Measurements from ENCODE around the gene TNFRSF19. TPM values are rescaled to one million over a fixed set of nuclear protein-coding genes. Genes with fewer than 3 reads are reported as not detected.

TNFRSF19 gene
- total and polyA plus RNA-seq, 10 of the 15 experiments (the other 5 are each of a cell fraction or from before 2014, with no cell fraction given) = 16.4 to 46.2 (median 35.4) TPM

DNA sequence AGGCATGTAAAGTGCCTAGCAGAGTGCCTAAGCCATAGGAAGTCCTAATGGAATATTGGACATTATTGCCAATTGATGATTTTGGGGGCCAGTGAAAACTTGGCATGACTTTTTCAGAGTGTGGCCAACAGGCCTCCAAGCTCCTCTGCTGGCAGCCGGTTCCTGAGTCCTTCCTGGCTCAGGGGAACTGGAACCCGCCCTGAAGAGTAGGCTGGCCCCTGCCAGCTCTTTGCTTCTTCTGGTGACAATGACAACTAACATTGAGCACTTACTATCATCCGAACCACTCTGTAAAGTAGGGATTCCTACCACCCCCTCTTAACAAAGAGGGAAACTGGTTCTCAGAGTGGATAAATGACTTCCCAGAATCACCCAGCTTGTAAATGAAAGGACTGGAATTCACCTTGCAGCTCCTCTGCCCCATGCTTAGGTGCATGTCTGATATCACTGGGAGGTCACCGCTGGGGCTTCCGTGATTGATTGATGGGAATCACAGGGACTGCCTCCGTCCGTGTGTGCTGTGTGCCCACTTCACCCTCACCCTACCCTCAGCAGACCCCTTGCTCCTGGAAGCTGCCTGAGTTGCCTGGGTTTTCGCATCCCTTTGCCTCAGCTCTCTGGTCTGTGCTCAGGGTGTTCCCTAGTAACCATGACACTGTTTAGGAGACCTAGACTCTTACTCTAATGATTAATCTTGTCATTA lies 50.6 kb downstream of the TNFRSF19 start (continued):
- TF ChIP-seq, protein P1, sequence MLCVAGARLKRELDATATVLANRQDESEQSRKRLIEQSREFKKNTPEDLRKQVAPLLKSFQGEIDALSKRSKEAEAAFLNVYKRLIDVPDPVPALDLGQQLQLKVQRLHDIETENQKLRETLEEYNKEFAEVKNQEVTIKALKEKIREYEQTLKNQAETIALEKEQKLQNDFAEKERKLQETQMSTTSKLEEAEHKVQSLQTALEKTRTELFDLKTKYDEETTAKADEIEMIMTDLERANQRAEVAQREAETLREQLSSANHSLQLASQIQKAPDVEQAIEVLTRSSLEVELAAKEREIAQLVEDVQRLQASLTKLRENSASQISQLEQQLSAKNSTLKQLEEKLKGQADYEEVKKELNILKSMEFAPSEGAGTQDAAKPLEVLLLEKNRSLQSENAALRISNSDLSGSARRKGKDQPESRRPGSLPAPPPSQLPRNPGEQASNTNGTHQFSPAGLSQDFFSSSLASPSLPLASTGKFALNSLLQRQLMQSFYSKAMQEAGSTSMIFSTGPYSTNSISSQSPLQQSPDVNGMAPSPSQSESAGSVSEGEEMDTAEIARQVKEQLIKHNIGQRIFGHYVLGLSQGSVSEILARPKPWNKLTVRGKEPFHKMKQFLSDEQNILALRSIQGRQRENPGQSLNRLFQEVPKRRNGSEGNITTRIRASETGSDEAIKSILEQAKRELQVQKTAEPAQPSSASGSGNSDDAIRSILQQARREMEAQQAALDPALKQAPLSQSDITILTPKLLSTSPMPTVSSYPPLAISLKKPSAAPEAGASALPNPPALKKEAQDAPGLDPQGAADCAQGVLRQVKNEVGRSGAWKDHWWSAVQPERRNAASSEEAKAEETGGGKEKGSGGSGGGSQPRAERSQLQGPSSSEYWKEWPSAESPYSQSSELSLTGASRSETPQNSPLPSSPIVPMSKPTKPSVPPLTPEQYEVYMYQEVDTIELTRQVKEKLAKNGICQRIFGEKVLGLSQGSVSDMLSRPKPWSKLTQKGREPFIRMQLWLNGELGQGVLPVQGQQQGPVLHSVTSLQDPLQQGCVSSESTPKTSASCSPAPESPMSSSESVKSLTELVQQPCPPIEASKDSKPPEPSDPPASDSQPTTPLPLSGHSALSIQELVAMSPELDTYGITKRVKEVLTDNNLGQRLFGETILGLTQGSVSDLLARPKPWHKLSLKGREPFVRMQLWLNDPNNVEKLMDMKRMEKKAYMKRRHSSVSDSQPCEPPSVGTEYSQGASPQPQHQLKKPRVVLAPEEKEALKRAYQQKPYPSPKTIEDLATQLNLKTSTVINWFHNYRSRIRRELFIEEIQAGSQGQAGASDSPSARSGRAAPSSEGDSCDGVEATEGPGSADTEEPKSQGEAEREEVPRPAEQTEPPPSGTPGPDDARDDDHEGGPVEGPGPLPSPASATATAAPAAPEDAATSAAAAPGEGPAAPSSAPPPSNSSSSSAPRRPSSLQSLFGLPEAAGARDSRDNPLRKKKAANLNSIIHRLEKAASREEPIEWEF (IDR thresholded peaks at IDR 0.05; ENCODE audit: insufficient replicate concordance, low read depth, low read length) = no peak
- no peak for TF ChIP-seq NR2F1 (conservative IDR thresholded peaks at IDR 0.05)

- no TSS peak for BruUV-seq (replicated peaks)
- 2% methylated on average over 2 of the region's 2 CpGs for WGBS (ENCODE audit: insufficient coverage, insufficient replicate concordance, low lambda C conversion rate, missing lambda C conversion rate)
- no peak overlapping the region for H2AFZ ChIP-seq (ENCODE audit: control insufficient read depth, low read depth, low read length)
- in situ Hi-C loops (cut with MboI) (no loop called here), intact Hi-C loops (cut with micrococcal nuclease; ENCODE audit: unreplicated experiment) (no loop called here)
- no peak overlapping the region for H3K9ac ChIP-seq (ENCODE audit: control insufficient read depth, insufficient read depth, low read length)
- H3K27me3 ChIP-seq (replicated peaks in 1 of 2; ENCODE audit: control insufficient read depth in 2 of 2, insufficient read depth in 2 of 2, low read length in 1 of 2) = no peaks in the 10 kb centered on the region
- no peak for DNase-seq (ENCODE audit: low read depth, low spot score)
- FAIRE-seq = peak; percentile 68
- H3K36me3 ChIP-seq (ENCODE audit: control insufficient read depth in 2 of 2, insufficient read depth in 2 of 2, low read length in 1 of 2) = peaks cover 0 to 7% of the 10 kb centered on the region in 2 experiments; a peak in 1 of 4 replicates
- CTCF ChIA-PET = interaction anchor here (1.7 kb wide), 1 partner anchor 10 kb away, joined by 4 read pairs; no protein-coding TSS in a partner anchor
- peaks cover 4% of the 10 kb centered on the region; the same call in 2 of the 3 replicates for H3K9me3 ChIP-seq (replicated peaks; ENCODE audit: control insufficient read depth, insufficient read depth, low read length)
- POLR2A ChIA-PET = no interaction called here
- no peak overlapping the region for H3K4me3 ChIP-seq
- no peaks in the 10 kb centered on the region for H3K79me2 ChIP-seq (ENCODE audit: control insufficient read depth, insufficient read depth, low read length)
- peak; percentile 87 for ATAC-seq
- RAD21 ChIA-PET (ENCODE audit: unreplicated experiment) = interaction anchor here (0.8 to 1.3 kb wide), 2 partner anchors 10 to 32 kb away, joined by 3 to 4 read pairs; no protein-coding TSS in a partner anchor
- H3K4me2 ChIP-seq (ENCODE audit: control insufficient read depth, insufficient read depth) = no peak overlapping the region
- 0 out of 2 replicates have a peak, but pooled peaks cover 2% of the 10 kb centered on the region for H3K4me1 ChIP-seq (ENCODE audit: control insufficient read depth, insufficient read depth, low read length)
- H3K27ac ChIP-seq (ENCODE audit: control insufficient read depth, insufficient read depth) = no peak overlapping the region
- no peaks in the 10 kb centered on the region for H4K20me1 ChIP-seq (ENCODE audit: control insufficient read depth, insufficient read depth)
- SMC1A ChIA-PET (ENCODE audit: uncharacterized antibody, unreplicated experiment) = interaction anchor here (1.4 kb wide), 1 partner anchor 53 kb away, joined by 3 read pairs; no protein-coding TSS in a partner anchor
- peak; percentile 53 for TF ChIP-seq RUNX3 (IDR thresholded peaks at IDR 0.05; ENCODE audit: low read length)
- no peak for TF ChIP-seq MAX (IDR thresholded peaks at IDR 0.05; ENCODE audit: low read depth, low read length)
- TF ChIP-seq, protein P2, sequence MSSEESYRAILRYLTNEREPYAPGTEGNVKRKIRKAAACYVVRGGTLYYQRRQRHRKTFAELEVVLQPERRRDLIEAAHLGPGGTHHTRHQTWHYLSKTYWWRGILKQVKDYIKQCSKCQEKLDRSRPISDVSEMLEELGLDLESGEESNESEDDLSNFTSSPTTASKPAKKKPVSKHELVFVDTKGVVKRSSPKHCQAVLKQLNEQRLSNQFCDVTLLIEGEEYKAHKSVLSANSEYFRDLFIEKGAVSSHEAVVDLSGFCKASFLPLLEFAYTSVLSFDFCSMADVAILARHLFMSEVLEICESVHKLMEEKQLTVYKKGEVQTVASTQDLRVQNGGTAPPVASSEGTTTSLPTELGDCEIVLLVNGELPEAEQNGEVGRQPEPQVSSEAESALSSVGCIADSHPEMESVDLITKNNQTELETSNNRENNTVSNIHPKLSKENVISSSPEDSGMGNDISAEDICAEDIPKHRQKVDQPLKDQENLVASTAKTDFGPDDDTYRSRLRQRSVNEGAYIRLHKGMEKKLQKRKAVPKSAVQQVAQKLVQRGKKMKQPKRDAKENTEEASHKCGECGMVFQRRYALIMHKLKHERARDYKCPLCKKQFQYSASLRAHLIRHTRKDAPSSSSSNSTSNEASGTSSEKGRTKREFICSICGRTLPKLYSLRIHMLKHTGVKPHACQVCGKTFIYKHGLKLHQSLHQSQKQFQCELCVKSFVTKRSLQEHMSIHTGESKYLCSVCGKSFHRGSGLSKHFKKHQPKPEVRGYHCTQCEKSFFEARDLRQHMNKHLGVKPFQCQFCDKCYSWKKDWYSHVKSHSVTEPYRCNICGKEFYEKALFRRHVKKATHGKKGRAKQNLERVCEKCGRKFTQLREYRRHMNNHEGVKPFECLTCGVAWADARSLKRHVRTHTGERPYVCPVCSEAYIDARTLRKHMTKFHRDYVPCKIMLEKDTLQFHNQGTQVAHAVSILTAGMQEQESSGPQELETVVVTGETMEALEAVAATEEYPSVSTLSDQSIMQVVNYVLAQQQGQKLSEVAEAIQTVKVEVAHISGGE (CRISPR knock-in tag; IDR thresholded peaks at IDR 0.05) = no peak
- TF ChIP-seq SMARCA5 (IDR thresholded peaks at IDR 0.05) = no peak
- TF ChIP-seq, protein P3, sequence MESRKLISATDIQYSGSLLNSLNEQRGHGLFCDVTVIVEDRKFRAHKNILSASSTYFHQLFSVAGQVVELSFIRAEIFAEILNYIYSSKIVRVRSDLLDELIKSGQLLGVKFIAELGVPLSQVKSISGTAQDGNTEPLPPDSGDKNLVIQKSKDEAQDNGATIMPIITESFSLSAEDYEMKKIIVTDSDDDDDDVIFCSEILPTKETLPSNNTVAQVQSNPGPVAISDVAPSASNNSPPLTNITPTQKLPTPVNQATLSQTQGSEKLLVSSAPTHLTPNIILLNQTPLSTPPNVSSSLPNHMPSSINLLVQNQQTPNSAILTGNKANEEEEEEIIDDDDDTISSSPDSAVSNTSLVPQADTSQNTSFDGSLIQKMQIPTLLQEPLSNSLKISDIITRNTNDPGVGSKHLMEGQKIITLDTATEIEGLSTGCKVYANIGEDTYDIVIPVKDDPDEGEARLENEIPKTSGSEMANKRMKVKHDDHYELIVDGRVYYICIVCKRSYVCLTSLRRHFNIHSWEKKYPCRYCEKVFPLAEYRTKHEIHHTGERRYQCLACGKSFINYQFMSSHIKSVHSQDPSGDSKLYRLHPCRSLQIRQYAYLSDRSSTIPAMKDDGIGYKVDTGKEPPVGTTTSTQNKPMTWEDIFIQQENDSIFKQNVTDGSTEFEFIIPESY (IDR thresholded peaks at IDR 0.05) = no peak
- peak; percentile 38; the same call in 1 of the 2 replicates for TF ChIP-seq JUNB (IDR thresholded peaks at IDR 0.05)
- peak; percentile 63; the same call in 1 of the 2 replicates for TF ChIP-seq CREM (IDR thresholded peaks at IDR 0.05; ENCODE audit: low read depth)
- peak; percentile 72; the same call in 1 of the 2 replicates for TF ChIP-seq CREB1 (IDR thresholded peaks at IDR 0.05; ENCODE audit: low read depth)
Observed at GRCh38 chr13:23621316-23621645, 51.1 kb downstream of the TNFRSF19 start.

Measured in GM12878 (cell line).